ENCODE results near the gene TESPA1. TPM values are rescaled to one million over a fixed set of nuclear protein-coding genes. Genes with fewer than 3 reads are reported as not detected.
A peak's percentile ranks its signal among the peaks of the same experiment; 100 is the strongest.

The TESPA1 gene
- total RNA-seq, 1 experiment from 2014 or later, result not detected

- H3K4me3 ChIP-seq, result no peak overlapping the region
- H3K27me3 ChIP-seq, result no peaks in the 10 kb centered on the region
- H3K9me3 ChIP-seq, result 0 out of 2 replicates have a peak, but pooled peaks cover 2% of the 10 kb centered on the region
- no peak for DNase-seq
- H3K36me3 ChIP-seq, result no peaks in the 10 kb centered on the region
Measured at GRCh38 chr12:54936736-54937135, 47.8 kb downstream of the TESPA1 start.

- peak; percentile 48 for DNase-seq
- H3K36me3 ChIP-seq, result no peaks in the 10 kb centered on the region
- H3K9me3 ChIP-seq, result peaks cover 6% of the 10 kb centered on the region; the same call in 1 of the 2 replicates
- no peaks in the 10 kb centered on the region for H3K27me3 ChIP-seq
- H3K4me3 ChIP-seq, result no peak overlapping the region
Measured at GRCh38 chr12:54935235-54935951, 49.2 kb downstream of the TESPA1 start.

GRCh38 chr12:54934419-54934818 lies 50.1 kb downstream of the TESPA1 start:
- H3K27me3 ChIP-seq, result no peaks in the 10 kb centered on the region

GRCh38 chr12:54933376-54933775 lies 51.2 kb downstream of the TESPA1 start:
- Histone ChIP-seq H3K9me3 (peaks cover 6% of the 10 kb centered on the region; the same call in 1 of the 2 replicates), H3K36me3 (no peaks in the 10 kb centered on the region), H3K4me3 (no peak overlapping the region), H3K27me3 (no peaks in the 10 kb centered on the region)
- no peak for DNase-seq

More at GRCh38 chr12:54934419-54934818, 50.1 kb downstream of the TESPA1 start:
- Histone ChIP-seq H3K4me3 (no peak overlapping the region), H3K36me3 (no peaks in the 10 kb centered on the region), H3K9me3 (peaks cover 6% of the 10 kb centered on the region; the same call in 1 of the 2 replicates)
- DNase-seq, result no peak

- DNase-seq, result peak; percentile 11
- no peaks in the 10 kb centered on the region for H3K36me3 ChIP-seq
- H3K27me3 ChIP-seq, result no peaks in the 10 kb centered on the region
- no peak overlapping the region for H3K4me3 ChIP-seq
- H3K9me3 ChIP-seq, result peaks cover 6% of the 10 kb centered on the region; the same call in 1 of the 2 replicates
Measured at GRCh38 chr12:54932691-54933090, 51.9 kb downstream of the TESPA1 start.

GRCh38 chr12:54932038-54932437 lies 52.5 kb downstream of the TESPA1 start:
- H3K4me3 ChIP-seq, result no peak overlapping the region
- DNase-seq, result no peak
- peaks cover 6% of the 10 kb centered on the region; the same call in 1 of the 2 replicates for H3K9me3 ChIP-seq
- no peaks in the 10 kb centered on the region for H3K36me3 ChIP-seq
- no peaks in the 10 kb centered on the region for H3K27me3 ChIP-seq

GRCh38 chr12:54929998-54930397 lies 54.6 kb downstream of the TESPA1 start:
- no peak for DNase-seq
- no peaks in the 10 kb centered on the region for H3K27me3 ChIP-seq
- H3K36me3 ChIP-seq, result no peaks in the 10 kb centered on the region
- H3K9me3 ChIP-seq, result peaks cover 4% of the 10 kb centered on the region; the same call in 1 of the 2 replicates
- no peak overlapping the region for H3K4me3 ChIP-seq

- no peak for DNase-seq
- peaks cover 4% of the 10 kb centered on the region; the same call in 1 of the 2 replicates for H3K9me3 ChIP-seq
- H3K4me3 ChIP-seq, result no peak overlapping the region
- no peaks in the 10 kb centered on the region; the same call in 1 of the 2 replicates for H3K27me3 ChIP-seq
- H3K36me3 ChIP-seq, result no peaks in the 10 kb centered on the region
Measured at GRCh38 chr12:54926246-54926645, 58.3 kb downstream of the TESPA1 start.

- Histone ChIP-seq H3K36me3 (no peaks in the 10 kb centered on the region), H3K4me3 (no peak overlapping the region), H3K9me3 (no peaks in the 10 kb centered on the region), H3K27me3 (no peaks in the 10 kb centered on the region; the same call in 1 of the 2 replicates)
- DNase-seq, result no peak
Measured at GRCh38 chr12:54924972-54925707, 59.4 kb downstream of the TESPA1 start.

- peaks cover 2% of the 10 kb centered on the region; the same call in 1 of the 2 replicates for H3K27me3 ChIP-seq
- H3K9me3 ChIP-seq, result no peaks in the 10 kb centered on the region
- H3K4me3 ChIP-seq, result no peak overlapping the region
- DNase-seq, result no peak
- no peaks in the 10 kb centered on the region for H3K36me3 ChIP-seq
Measured at GRCh38 chr12:54917001-54917488, 67.5 kb downstream of the TESPA1 start.

Other genes with a start within 250 kb of the TESPA1 start
- gene MUCL1, start 130.2 kb downstream of the TESPA1 start, total RNA-seq (2014; rRNA removed; shearing (Covaris generic); ENCODE audit: low replicate concordance), result not detected in 2 replicates
- gene NEUROD4, start 35.2 kb upstream of the TESPA1 start, total RNA-seq (2014; rRNA removed; shearing (Covaris generic); ENCODE audit: low replicate concordance), result not detected in 2 replicates
- not detected in 2 replicates for gene OR9K2, start 141.6 kb upstream of the TESPA1 start, total RNA-seq (2014; rRNA removed; shearing (Covaris generic); ENCODE audit: low replicate concordance)
- gene OR10A7, start 236.3 kb upstream of the TESPA1 start, total RNA-seq (2014; rRNA removed; shearing (Covaris generic); ENCODE audit: low replicate concordance), result not detected in 2 replicates